A673 (cell line): ENCODE measurements around the gene TNFRSF13B. TPM values are rescaled to one million over a fixed set of nuclear protein-coding genes. Genes with fewer than 3 reads are reported as not detected.

Source experiments
- BruUV-seq: library from RNA; stranded (reverse); fragments of 400-500 nt; replicated peaks from 2 replicates; lab custom pipeline; 2021; lab: Mats Ljungman, UMichigan
- CTCF ChIA-PET: fragments of 300-600 bp; sonication (Branson Sonifier 250); formaldehyde crosslinking; loops from one replicate; lab custom pipeline; 2022; ENCODE audit warnings: antibody characterized with exemption; lab: Charles Lee
- POLR2A ChIA-PET: fragments of 300-600 bp; sonication (Branson Sonifier 250); formaldehyde crosslinking; loops from one replicate; lab custom pipeline; 2022; ENCODE audit warnings: antibody characterized with exemption; ENCODE audit not compliant: low non-redundant PET; lab: Charles Lee
- DNase-seq: peaks from one replicate; pipeline ENCODE4 v3.0.0-alpha.2; 2015; ENCODE audit warnings: low spot score
- H3K27ac ChIP-seq: fragments of 200-600 bp; sonication (generic); 2 replicates; pipeline ENCODE4 v1.5.1; 2016; ENCODE audit warnings: mixed run types, low read depth, mild to moderate bottlenecking, mixed read lengths, antibody characterized with exemption, low read length; ENCODE audit not compliant: poor library complexity, severe bottlenecking
- H3K27me3 ChIP-seq: fragments of 200-600 bp; sonication (generic); replicated peaks from 2 replicates; pipeline ENCODE4 v1.6.1; 2017; ENCODE audit warnings: mixed run types, low read depth, mild to moderate bottlenecking, mixed read lengths, antibody characterized with exemption, low read length; ENCODE audit not compliant: insufficient read depth, poor library complexity
- H3K36me3 ChIP-seq: fragments of 200-600 bp; sonication (generic); 2 replicates; pipeline ENCODE4 v1.6.1; 2016; ENCODE audit warnings: mixed run types, mild to moderate bottlenecking, mixed read lengths, antibody characterized with exemption, low read length; ENCODE audit not compliant: insufficient read depth, poor library complexity, severe bottlenecking
- H3K4me1 ChIP-seq: fragments of 200-600 bp; sonication (generic); 2 replicates; pipeline ENCODE4 v1.6.1; 2017; ENCODE audit warnings: mixed run types, mild to moderate bottlenecking, mixed read lengths, antibody characterized with exemption, low read length; ENCODE audit not compliant: insufficient read depth, poor library complexity, severe bottlenecking
- H3K4me3 ChIP-seq: fragments of 200-600 bp; sonication (generic); 2 replicates; pipeline ENCODE4 v1.5.1; 2016; ENCODE audit warnings: low read depth, mixed run types, mild to moderate bottlenecking, mixed read lengths, low read length; ENCODE audit not compliant: poor library complexity, severe bottlenecking
- H3K9me3 ChIP-seq: fragments of 200-600 bp; sonication (generic); 2 replicates; pipeline ENCODE4 v1.6.1; 2016; ENCODE audit warnings: mixed run types, low read depth, mild to moderate bottlenecking, mixed read lengths, antibody characterized with exemption, low read length; ENCODE audit not compliant: poor library complexity, severe bottlenecking
- CTCF ChIP-seq: fragments of 300-800, 200-600 bp; sonication (generic); conservative IDR thresholded peaks from 2 replicates; pipeline ENCODE4 v1.5.1; 2017; ENCODE audit warnings: low read depth, mild to moderate bottlenecking, antibody characterized with exemption, low read length, moderate library complexity, mixed read lengths
- EZH2 ChIP-seq: fragments of 200-600 bp; sonication (generic); IDR thresholded peaks from 2 replicates; pipeline ENCODE4 v1.6.1; 2017; ENCODE audit warnings: borderline replicate concordance, low read depth, mild to moderate bottlenecking, mixed read lengths, antibody characterized with exemption, low read length; ENCODE audit not compliant: poor library complexity, severe bottlenecking
- intact Hi-C: fragments of 100-400 bp; cut with micrococcal nuclease; formaldehyde crosslinking; loops from one replicate; pipeline ENCODE4 v1.10.0; 2022; ENCODE audit not compliant: unreplicated experiment
- total RNA-seq: library from RNA; stranded (reverse); gene quantifications from 2 replicates; pipeline ENCODE4 v1.2.3, GENCODE V29; 2021

TNFRSF13B gene
- total RNA-seq, 1 experiment from 2014 or later: not detected

DNA sequence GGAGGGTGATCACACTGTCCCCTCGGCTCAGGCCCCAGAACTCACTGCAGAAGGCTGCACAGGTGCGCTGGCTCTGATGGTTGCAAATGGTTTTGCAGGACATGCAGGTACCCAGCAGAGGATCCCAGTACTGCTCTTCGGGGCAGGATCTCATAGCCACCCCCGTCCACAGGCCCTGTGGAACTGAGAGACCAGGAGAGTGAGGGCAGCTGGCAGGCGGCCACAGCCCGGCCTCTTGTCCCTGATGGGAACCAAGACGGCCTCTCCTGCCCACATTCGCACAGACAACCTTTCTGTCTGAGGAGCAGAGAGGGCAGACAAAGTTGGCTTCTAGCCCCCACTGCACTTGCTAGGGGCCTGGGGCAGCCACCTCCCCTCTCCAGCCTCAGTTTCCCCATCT lies 19.5 kb downstream of the TNFRSF13B start:
- intact Hi-C loops: no loop called here
- TF ChIP-seq CTCF: no peak
- no peak for TF ChIP-seq EZH2
- Histone ChIP-seq H3K4me1 (no peaks in the 10 kb centered on the region), H3K9me3 (peaks cover 12% of the 10 kb centered on the region), H3K27ac (no peak overlapping the region), H3K36me3 (no peaks in the 10 kb centered on the region), H3K27me3 (peaks cover 10% of the 10 kb centered on the region), H3K4me3 (no peak overlapping the region)
- ChIA-PET CTCF (no interaction called here), POLR2A (no interaction called here)
- no peak for DNase-seq
- BruUV-seq: no TSS peak

DNA sequence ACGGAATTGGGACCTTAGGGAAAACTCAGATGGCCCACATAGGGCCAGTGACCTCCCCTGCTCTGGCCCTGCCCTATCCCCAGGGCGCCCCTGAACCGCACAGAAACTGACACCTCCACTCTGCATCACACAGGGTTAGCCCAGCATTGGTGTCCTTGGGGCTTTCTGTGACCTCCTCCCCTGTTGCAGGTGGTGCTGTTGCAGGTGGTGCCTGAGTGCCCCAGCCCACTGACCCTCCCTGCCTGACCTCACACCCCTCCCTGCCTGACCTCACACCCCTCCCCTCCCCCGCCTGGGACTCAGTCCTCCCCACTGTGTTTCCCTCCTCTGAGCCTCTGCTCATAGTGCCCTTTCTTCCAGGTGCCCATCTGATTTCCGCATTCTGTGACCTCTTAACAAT lies 21.4 kb downstream of the TNFRSF13B start:
- no peak overlapping the region for H3K27ac ChIP-seq
- POLR2A ChIA-PET: no interaction called here
- intact Hi-C loops: no loop called here
- no peak for DNase-seq
- TF ChIP-seq CTCF (no peak), EZH2 (no peak)
- peaks cover 12% of the 10 kb centered on the region for H3K9me3 ChIP-seq
- BruUV-seq: no TSS peak
- no peak overlapping the region for H3K4me3 ChIP-seq
- no peaks in the 10 kb centered on the region for H3K36me3 ChIP-seq
- no peaks in the 10 kb centered on the region for H3K4me1 ChIP-seq
- CTCF ChIA-PET: no interaction called here
- H3K27me3 ChIP-seq: peaks cover 3% of the 10 kb centered on the region

GRCh38 chr17:16948587-16949376 lies 23.1 kb downstream of the TNFRSF13B start:
- Histone ChIP-seq H3K27me3 (no peaks in the 10 kb centered on the region), H3K4me3 (no peak overlapping the region), H3K27ac (no peak overlapping the region), H3K36me3 (no peaks in the 10 kb centered on the region), H3K4me1 (no peaks in the 10 kb centered on the region), H3K9me3 (peaks cover 12% of the 10 kb centered on the region)
- intact Hi-C loops: no loop called here
- POLR2A ChIA-PET: no interaction called here
- no TSS peak for BruUV-seq
- no peak for TF ChIP-seq CTCF
- TF ChIP-seq EZH2: no peak
- DNase-seq: no peak
- CTCF ChIA-PET: no interaction called here
